Endothelial cell of umbilical vein (primary cell): ENCODE data around the gene SSMEM1.

Experiments used
- POLR2A ChIP-seq: IDR thresholded peaks from 2 replicates; pipeline ENCODE4 v1.6.1; 2012; ENCODE audit warnings: low read depth, mild to moderate bottlenecking, control low read depth, low read length
- TF ChIP-seq, protein P1 (sequence below), 2 donors: IDR thresholded peaks; 1 replicate in 1 of 2; 2 replicates in 1 of 2; pipeline ENCODE4 v1.5.1; 2011; ENCODE audit warnings: low read length in 2 of 2, mild to moderate bottlenecking in 2 of 2, moderate library complexity in 2 of 2, control low read depth in 1 of 2, inconsistent platforms in 1 of 2, low read depth in 1 of 2; ENCODE audit not compliant: insufficient read depth in 1 of 2; ENCODE audit errors: extremely low read depth in 1 of 2

DNA sequence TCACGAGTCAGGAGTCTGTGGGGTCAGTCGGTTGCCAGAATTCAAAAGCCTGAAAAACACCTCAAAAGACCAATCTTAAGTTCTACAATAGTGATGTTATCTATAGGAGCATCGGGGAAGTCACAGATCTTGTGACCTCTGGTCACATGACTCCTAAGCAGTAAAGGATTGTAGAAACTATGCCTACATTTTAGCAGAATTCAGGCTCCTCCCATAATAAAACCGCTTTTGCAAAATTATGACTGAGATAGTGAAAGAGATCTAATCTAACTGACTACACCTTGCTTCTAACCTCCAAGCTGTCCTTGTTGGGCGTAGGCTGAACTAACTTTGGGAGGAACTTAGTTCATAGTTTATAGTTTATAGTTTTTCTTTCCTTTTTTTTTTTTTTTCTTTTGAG is 16.6 kb downstream of the SSMEM1 start:
- TF ChIP-seq POLR2A = no peak
- TF ChIP-seq, protein P1, sequence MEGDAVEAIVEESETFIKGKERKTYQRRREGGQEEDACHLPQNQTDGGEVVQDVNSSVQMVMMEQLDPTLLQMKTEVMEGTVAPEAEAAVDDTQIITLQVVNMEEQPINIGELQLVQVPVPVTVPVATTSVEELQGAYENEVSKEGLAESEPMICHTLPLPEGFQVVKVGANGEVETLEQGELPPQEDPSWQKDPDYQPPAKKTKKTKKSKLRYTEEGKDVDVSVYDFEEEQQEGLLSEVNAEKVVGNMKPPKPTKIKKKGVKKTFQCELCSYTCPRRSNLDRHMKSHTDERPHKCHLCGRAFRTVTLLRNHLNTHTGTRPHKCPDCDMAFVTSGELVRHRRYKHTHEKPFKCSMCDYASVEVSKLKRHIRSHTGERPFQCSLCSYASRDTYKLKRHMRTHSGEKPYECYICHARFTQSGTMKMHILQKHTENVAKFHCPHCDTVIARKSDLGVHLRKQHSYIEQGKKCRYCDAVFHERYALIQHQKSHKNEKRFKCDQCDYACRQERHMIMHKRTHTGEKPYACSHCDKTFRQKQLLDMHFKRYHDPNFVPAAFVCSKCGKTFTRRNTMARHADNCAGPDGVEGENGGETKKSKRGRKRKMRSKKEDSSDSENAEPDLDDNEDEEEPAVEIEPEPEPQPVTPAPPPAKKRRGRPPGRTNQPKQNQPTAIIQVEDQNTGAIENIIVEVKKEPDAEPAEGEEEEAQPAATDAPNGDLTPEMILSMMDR (IDR thresholded peaks at IDR 0.05; ENCODE audit: extremely low read depth in 1 of 2, insufficient read depth in 1 of 2, low read depth in 1 of 2, low read length in 2 of 2) = no peak
